Bronchial epithelial cell (primary cell): ENCODE results near the gene BYSL. TPM values are rescaled to one million over a fixed set of nuclear protein-coding genes. Genes with fewer than 3 reads are reported as not detected.

Experiments
- DNase-seq: peaks from one replicate; pipeline ENCODE4 v3.0.0-alpha.2; 2010; ENCODE audit warnings: low read depth
- FAIRE-seq: peaks from 2 replicates; lab custom pipeline; 2011; peaks lifted over from hg19 to GRCh38; lab: Jason Lieb, UNC
- H3K27me3 ChIP-seq: 2 replicates; pipeline ENCODE4 v1.5.1; 2011; ENCODE audit warnings: low read length; ENCODE audit not compliant: control insufficient read depth, insufficient read depth
- H3K36me3 ChIP-seq: 2 replicates; pipeline ENCODE4 v1.5.1; 2011; ENCODE audit warnings: low read length; ENCODE audit not compliant: control insufficient read depth, insufficient read depth
- H3K4me3 ChIP-seq: 2 replicates; pipeline ENCODE4 v1.5.1; 2011; ENCODE audit warnings: mild to moderate bottlenecking, low read depth, low read length, control low read depth
- CTCF ChIP-seq: IDR thresholded peaks from 2 replicates; pipeline ENCODE4 v1.5.1; 2011; ENCODE audit warnings: mild to moderate bottlenecking, moderate library complexity, low read length, control low read depth, inconsistent platforms; ENCODE audit not compliant: insufficient read depth, severe bottlenecking
- total RNA-seq: library from RNA; depleted of rRNA; stranded (reverse); fragments of >200 nt; gene quantifications from 2 replicates; pipeline ENCODE4 v1.2.1, GENCODE V29; 2014

BYSL gene
- total RNA-seq, 1 donor from 2014 or later = 28.2 TPM

DNA sequence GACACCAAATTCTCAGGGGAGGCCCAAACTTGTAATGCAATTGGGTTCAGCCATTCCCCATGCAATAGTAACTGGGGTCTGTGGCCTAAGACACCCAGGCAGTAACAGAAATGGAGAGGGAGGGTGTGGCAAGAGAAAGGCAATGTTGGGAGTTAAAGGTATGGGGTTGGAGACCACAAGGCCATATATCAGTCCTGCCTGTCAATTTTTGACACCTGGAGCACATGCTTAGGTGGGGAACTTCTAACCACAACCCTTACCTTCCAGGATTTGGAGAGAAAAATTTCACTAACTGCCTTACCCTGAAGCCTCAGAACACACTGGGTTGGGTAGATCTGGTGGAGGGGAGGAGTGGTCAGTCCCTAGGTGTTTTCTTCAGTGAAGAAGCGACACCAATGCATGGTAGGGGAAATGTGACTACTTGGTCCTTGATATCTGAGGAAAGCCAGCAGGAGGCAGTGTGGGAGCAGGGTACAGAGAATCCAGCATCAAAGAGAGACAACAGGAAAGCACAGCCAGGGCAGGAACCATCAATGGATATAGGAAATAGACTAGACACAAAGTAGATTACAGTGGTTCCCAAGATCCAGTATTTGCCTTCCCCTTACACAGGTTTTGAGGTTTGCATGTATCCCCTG lies 19.3 kb upstream of the BYSL start:
- TF ChIP-seq CTCF = peak; percentile 4
- H3K4me3 ChIP-seq = no peak overlapping the region
- no peak for FAIRE-seq
- H3K27me3 ChIP-seq = no peaks in the 10 kb centered on the region
- peaks cover 11% of the 10 kb centered on the region for H3K36me3 ChIP-seq
- DNase-seq = no peak

DNA sequence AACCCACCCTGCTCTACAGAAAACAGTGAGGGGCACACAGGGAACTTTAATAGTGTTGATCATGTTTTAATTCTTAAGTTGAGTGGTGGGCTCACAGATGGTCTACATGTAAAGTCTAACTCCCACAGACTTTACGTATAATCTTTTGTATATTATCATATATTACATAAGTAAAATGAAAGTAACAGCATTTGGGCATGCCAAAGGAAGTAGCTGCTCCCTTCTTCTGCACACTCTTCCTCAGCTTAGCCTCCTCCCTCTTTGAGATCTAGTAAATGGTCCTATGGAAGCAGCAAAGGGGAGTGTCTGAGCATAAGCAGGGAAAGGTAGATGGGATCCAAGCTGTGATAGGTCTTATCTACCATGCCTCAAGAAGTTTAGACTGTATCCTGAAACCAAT lies 11.6 kb upstream of the BYSL start:
- DNase-seq (no peak), FAIRE-seq (no peak)
- no peak for TF ChIP-seq CTCF
- H3K4me3 ChIP-seq = no peak overlapping the region
- H3K27me3 ChIP-seq = no peaks in the 10 kb centered on the region
- peaks cover 16% of the 10 kb centered on the region for H3K36me3 ChIP-seq

GRCh38 chr6:41914343-41914742 lies 7.0 kb upstream of the BYSL start:
- no peak for FAIRE-seq
- H3K27me3 ChIP-seq = no peaks in the 10 kb centered on the region
- H3K36me3 ChIP-seq = peaks cover 17% of the 10 kb centered on the region
- TF ChIP-seq CTCF = no peak
- no peak overlapping the region for H3K4me3 ChIP-seq
- no peak for DNase-seq

GRCh38 chr6:41914869-41915530 lies 6.3 kb upstream of the BYSL start:
- H3K4me3 ChIP-seq = no peak overlapping the region
- TF ChIP-seq CTCF = no peak
- no peak for DNase-seq
- FAIRE-seq = no peak
- H3K27me3 ChIP-seq = no peaks in the 10 kb centered on the region
- peaks cover 17% of the 10 kb centered on the region for H3K36me3 ChIP-seq

- H3K27me3 ChIP-seq = no peaks in the 10 kb centered on the region
- TF ChIP-seq CTCF = no peak
- peak; percentile 94 for DNase-seq
- H3K36me3 ChIP-seq = peaks cover 13% of the 10 kb centered on the region
- no peak for FAIRE-seq
- H3K4me3 ChIP-seq = no peak overlapping the region
These were observed 3.8 kb upstream of the BYSL start for GRCh38 chr6:41917528-41917927.

DNA sequence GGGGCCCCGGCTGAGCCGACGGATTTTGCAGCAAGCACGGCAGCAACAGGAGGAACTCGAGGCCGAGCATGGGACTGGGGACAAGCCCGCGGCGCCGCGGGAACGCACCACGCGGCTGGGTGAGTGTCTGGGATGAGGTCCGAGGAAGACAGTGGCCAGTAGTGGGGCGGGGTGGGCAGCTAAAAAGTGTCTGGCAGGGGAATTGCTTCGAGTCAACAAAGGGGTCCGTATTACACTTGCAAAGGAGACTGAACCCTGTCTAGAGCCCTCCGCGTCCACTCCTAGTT lies 356 bp downstream of the BYSL start:
- no peak for TF ChIP-seq CTCF
- no peak for DNase-seq
- Histone ChIP-seq H3K36me3 (peaks cover 4% of the 10 kb centered on the region), H3K4me3 (peak overlapping the region; percentile 95), H3K27me3 (no peaks in the 10 kb centered on the region)
- no peak for FAIRE-seq
